NCI-H510A (cell line): ENCODE results near the gene RASGEF1B.

Experiments used
- DNase-seq: peaks from one replicate; lab custom pipeline; 2025; lab: John Stamatoyannopoulos, UW

Gene RASGEF1B

GRCh38 chr4:81397635-81398034 is 74.1 kb downstream of the RASGEF1B start:
- DNase-seq = no peak

DNA sequence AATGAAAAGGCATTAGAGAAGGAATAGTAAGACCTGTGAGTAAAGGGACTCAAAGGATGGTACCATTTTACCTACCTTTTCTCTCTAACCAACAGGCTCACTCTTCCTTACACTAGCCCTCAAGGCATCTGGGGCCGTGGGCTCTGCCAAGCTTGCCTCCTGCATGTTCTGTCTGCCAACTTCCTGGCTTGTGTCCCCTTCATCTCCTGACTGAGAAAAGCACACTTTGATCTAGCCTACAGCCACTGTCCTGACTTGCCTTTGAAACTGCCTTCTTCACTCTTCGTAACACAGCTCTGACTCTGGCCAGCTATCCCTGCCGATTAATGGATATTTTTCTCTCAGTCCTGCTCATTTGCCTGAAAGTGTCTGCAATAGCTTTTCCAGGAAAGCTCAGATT is 76.5 kb downstream of the RASGEF1B start:
- no peak for DNase-seq

DNA sequence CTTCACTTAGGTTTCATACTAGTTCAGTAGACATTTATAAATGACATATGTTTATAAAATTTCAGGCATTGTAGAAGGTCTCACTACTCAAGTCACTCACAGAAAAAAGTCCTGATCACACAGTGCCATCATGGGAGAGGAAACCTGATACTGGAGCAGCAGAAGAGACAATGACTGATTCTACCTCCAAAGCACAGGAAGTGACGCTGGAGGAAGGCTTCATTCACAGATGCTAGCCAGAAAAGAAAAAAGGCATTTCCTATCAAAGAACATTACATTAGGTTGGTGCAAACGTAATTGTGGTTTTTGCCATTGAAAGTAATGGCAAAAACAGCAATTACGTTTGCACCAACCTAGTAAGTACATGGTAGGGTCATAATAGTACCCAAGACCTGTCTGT is 79.5 kb downstream of the RASGEF1B start:
- no peak for DNase-seq

GRCh38 chr4:81389720-81390119 is 82.0 kb downstream of the RASGEF1B start:
- DNase-seq = no peak

- no peak for DNase-seq
Measured at GRCh38 chr4:81380437-81380836, 91.3 kb downstream of the RASGEF1B start.

DNA sequence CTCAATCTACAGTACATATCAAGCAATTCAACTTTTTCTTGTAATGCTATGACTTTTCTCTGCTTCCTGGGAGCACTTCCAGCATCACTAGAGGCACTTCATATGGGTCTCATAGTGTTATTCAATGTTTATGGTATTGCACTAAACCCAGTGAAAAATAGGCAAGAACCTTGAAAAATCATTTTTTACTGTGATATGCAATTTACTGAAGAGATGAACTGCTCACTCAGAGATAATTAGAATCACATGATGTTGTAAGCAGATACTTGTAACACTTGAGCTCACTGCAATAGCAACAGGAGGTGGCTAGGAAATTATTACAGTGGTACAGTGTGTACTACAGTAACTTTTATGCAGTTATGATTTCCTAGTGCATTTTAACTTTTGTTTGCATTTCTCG is 93.3 kb downstream of the RASGEF1B start:
- no peak for DNase-seq

- no peak for DNase-seq
Measured at GRCh38 chr4:81377191-81377590, 94.5 kb downstream of the RASGEF1B start.

GRCh38 chr4:81376720-81377119 is 95.0 kb downstream of the RASGEF1B start:
- no peak for DNase-seq
